ENCODE data around the gene HOXD11. TPM values are rescaled to one million over a fixed set of nuclear protein-coding genes. Genes with fewer than 3 reads are reported as not detected.

Gene HOXD11
- total RNA-seq, 2 experiments from 2014 or later: not detected

GRCh38 chr2:176124947-176125771 is 18.1 kb downstream of the HOXD11 start:
- peaks cover 65% of the 10 kb centered on the region for H3K27me3 Mint-ChIP-seq
- no peaks in the 10 kb centered on the region for H3K36me3 Mint-ChIP-seq (ENCODE audit: low read depth)
- peaks cover 22% of the 10 kb centered on the region for H3K4me1 Mint-ChIP-seq
- no peak for ATAC-seq
- H3K4me3 Mint-ChIP-seq: no peak overlapping the region
- POLR2A ChIA-PET: no interaction called here
- no peaks in the 10 kb centered on the region for H3K9me3 Mint-ChIP-seq (ENCODE audit: low read depth)
- intact Hi-C loops (cut with DNase I, micrococcal nuclease): loop anchor here (5.0 to 10.0 kb wide), 6 partner anchors 37 to 1790 kb away; partner anchors contain the start of genes EVX2 (in 1 of the 2) and SP9 (in 1 of the 2)
- H3K27ac Mint-ChIP-seq: no peak overlapping the region
- CTCF ChIA-PET: interaction anchor here (1.1 to 4.2 kb wide), 8 partner anchors 9 to 727 kb away, joined by 3 to 68 read pairs (median 14); no protein-coding TSS in a partner anchor
- no peak for DNase-seq

GRCh38 chr2:176125772-176126054 is 18.6 kb downstream of the HOXD11 start:
- intact Hi-C loops (cut with DNase I, micrococcal nuclease): loop anchor here (2.0 to 10.0 kb wide), 7 partner anchors 37 to 1791 kb away; partner anchors contain the start of gene SP9 (in 1 of the 2)
- no peaks in the 10 kb centered on the region for H3K9me3 Mint-ChIP-seq (ENCODE audit: low read depth)
- ChIA-PET POLR2A (no interaction called here), CTCF (interaction anchor here (1.1 to 4.2 kb wide), 8 partner anchors 8 to 727 kb away, joined by 3 to 68 read pairs (median 14); no protein-coding TSS in a partner anchor)
- H3K36me3 Mint-ChIP-seq (ENCODE audit: low read depth): no peaks in the 10 kb centered on the region
- ATAC-seq: no peak
- peaks cover 24% of the 10 kb centered on the region for H3K4me1 Mint-ChIP-seq
- no peak for DNase-seq
- H3K27me3 Mint-ChIP-seq: peaks cover 61% of the 10 kb centered on the region
- H3K27ac Mint-ChIP-seq: no peak overlapping the region
- no peak overlapping the region for H3K4me3 Mint-ChIP-seq

GRCh38 chr2:176126929-176127773 is 20.1 kb downstream of the HOXD11 start:
- CTCF ChIA-PET: interaction anchor here (0.6 to 4.2 kb wide), 54 partner anchors 9 to 1169 kb away, joined by 3 to 68 read pairs (median 4); partner anchors contain the start of gene HOXD4
- no peak overlapping the region for H3K27ac Mint-ChIP-seq
- peak; percentile 81 for DNase-seq

GRCh38 chr2:176127774-176128072 is 20.6 kb downstream of the HOXD11 start:
- H3K9me3 Mint-ChIP-seq (ENCODE audit: low read depth): no peaks in the 10 kb centered on the region
- peaks cover 31% of the 10 kb centered on the region for H3K4me1 Mint-ChIP-seq
- peak overlapping the region; percentile 9 for H3K4me3 Mint-ChIP-seq
- ChIA-PET CTCF (interaction anchor here (0.7 to 4.2 kb wide), 30 partner anchors 8 to 1168 kb away, joined by 3 to 68 read pairs (median 6); no protein-coding TSS in a partner anchor), POLR2A (no interaction called here)
- peaks cover 69% of the 10 kb centered on the region for H3K27me3 Mint-ChIP-seq
- DNase-seq (no peak), ATAC-seq (no peak)
- H3K27ac Mint-ChIP-seq: no peak overlapping the region
- no peaks in the 10 kb centered on the region for H3K36me3 Mint-ChIP-seq (ENCODE audit: low read depth)
- intact Hi-C loops (cut with DNase I, micrococcal nuclease): loop anchor here (1.0 to 10.0 kb wide), 13 partner anchors 35 to 1793 kb away; partner anchors contain the start of gene SP9 (in 1 of the 2)

More at GRCh38 chr2:176126929-176127773, 20.1 kb downstream of the HOXD11 start:
- Mint-ChIP-seq H3K4me3 (no peak overlapping the region), H3K4me1 (peaks cover 31% of the 10 kb centered on the region), H3K9me3 (ENCODE audit: low read depth) (no peaks in the 10 kb centered on the region), H3K36me3 (ENCODE audit: low read depth) (no peaks in the 10 kb centered on the region), H3K27me3 (peaks cover 67% of the 10 kb centered on the region)
- no peak for ATAC-seq
- POLR2A ChIA-PET: no interaction called here
- intact Hi-C loops (cut with DNase I, micrococcal nuclease): loop anchor here (1.0 to 10.0 kb wide), 13 partner anchors 35 to 1792 kb away; partner anchors contain the start of gene SP9 (in 1 of the 2)

GRCh38 chr2:176128172-176128981 is 21.3 kb downstream of the HOXD11 start:
- POLR2A ChIA-PET: no interaction called here
- H3K4me1 Mint-ChIP-seq: peaks cover 31% of the 10 kb centered on the region
- no peaks in the 10 kb centered on the region for H3K36me3 Mint-ChIP-seq (ENCODE audit: low read depth)
- H3K4me3 Mint-ChIP-seq: peak overlapping the region; percentile 9
- no peak overlapping the region for H3K27ac Mint-ChIP-seq
- intact Hi-C loops (cut with DNase I, micrococcal nuclease): loop anchor here (5.0 to 10.0 kb wide), 5 partner anchors 34 to 1794 kb away; partner anchors contain the start of gene SP9 (in 1 of the 2)
- CTCF ChIA-PET: interaction anchor here (0.6 to 4.2 kb wide), 22 partner anchors 12 to 1167 kb away, joined by 3 to 68 read pairs (median 6); no protein-coding TSS in a partner anchor
- DNase-seq (peak; percentile 18), ATAC-seq (no peak)
- peaks cover 74% of the 10 kb centered on the region for H3K27me3 Mint-ChIP-seq
- H3K9me3 Mint-ChIP-seq (ENCODE audit: low read depth): no peaks in the 10 kb centered on the region

DNA sequence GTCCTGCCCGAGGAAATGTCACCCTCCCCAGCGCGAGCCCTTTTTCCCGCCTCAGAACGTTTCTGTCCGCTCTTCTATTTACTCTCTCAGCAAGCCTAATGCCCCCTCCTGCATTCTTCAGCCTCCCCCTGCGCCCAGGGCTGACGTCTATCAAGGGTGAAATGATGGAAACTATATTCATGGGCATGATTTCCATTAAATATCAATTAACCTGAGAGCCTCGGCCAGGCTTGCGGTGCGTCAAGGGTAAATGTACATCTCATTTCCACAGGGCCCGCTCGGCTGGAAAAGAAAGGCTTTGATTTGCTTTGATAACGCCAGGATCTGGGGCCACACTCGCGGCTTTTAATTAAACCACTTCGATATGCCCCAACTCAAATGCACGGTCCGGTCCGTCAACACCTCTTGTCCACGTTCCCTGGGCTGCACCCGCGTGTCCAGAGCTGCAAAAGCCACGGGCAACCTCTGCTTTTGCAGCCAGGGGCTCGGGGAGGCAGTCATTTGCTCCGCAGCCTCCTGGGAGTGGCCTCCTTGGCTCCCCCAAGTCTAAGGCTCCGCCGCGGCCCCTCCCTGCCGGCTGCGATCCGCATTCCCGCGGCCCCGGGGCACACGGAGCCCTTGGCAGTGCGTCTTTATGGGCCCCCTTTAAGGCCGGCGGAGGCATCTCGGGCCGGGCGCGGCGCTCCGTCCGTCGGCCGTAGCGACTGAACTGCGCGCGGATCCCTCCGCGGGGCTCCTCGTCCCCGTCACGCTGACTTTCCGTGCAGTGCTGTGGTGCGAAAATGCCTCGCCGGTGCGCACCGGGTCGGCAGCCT is 22.1 kb downstream of the HOXD11 start, which contains the start of gene HOXD8:
HOXD8 (plus strand) TSS at position 724 of the 815 bp plus-strand sequence. CDS start 662 bp downstream, outside the sequence.
- intact Hi-C loops (cut with DNase I, micrococcal nuclease): loop anchor here (5.0 to 10.0 kb wide), 5 partner anchors 33 to 1794 kb away; partner anchors contain the start of gene SP9 (in 1 of the 2)
- DNase-seq (peak; percentile 52), ATAC-seq (no peak)
- H3K36me3 Mint-ChIP-seq (ENCODE audit: low read depth): no peaks in the 10 kb centered on the region
- H3K4me3 Mint-ChIP-seq: peak within 1 kb of the TSS; percentile 41
- peaks cover 27% of the 10 kb centered on the region for H3K4me1 Mint-ChIP-seq
- no peaks in the 10 kb centered on the region for H3K9me3 Mint-ChIP-seq (ENCODE audit: low read depth)
- peaks cover 75% of the 10 kb centered on the region for H3K27me3 Mint-ChIP-seq
- ChIA-PET POLR2A (no interaction called here), CTCF (interaction anchor here (0.6 to 4.2 kb wide), 6 partner anchors 16 to 1019 kb away, joined by 3 to 68 read pairs (median 5); no protein-coding TSS in a partner anchor)
- no peak within 1 kb of the TSS for H3K27ac Mint-ChIP-seq

- Mint-ChIP-seq H3K27me3 (peaks cover 74% of the 10 kb centered on the region), H3K4me1 (peaks cover 27% of the 10 kb centered on the region), H3K27ac (no peak overlapping the region), H3K4me3 (peak overlapping the region; percentile 41), H3K36me3 (ENCODE audit: low read depth) (no peaks in the 10 kb centered on the region), H3K9me3 (ENCODE audit: low read depth) (no peaks in the 10 kb centered on the region)
- ChIA-PET POLR2A (no interaction called here), CTCF (interaction anchor here (1.3 kb wide), 1 partner anchor 15 kb away, joined by 3 read pairs; no protein-coding TSS in a partner anchor)
- intact Hi-C loops (cut with DNase I, micrococcal nuclease): loop anchor here (2.0 to 10.0 kb wide), 6 partner anchors 33 to 1795 kb away; partner anchors contain the start of gene SP9 (in 1 of the 2)
- DNase-seq (no peak), ATAC-seq (no peak)
Measured at GRCh38 chr2:176129813-176130146, 22.7 kb downstream of the HOXD11 start.

- Mint-ChIP-seq H3K27me3 (peaks cover 76% of the 10 kb centered on the region), H3K9me3 (ENCODE audit: low read depth) (no peaks in the 10 kb centered on the region), H3K4me3 (peak overlapping the region; percentile 41), H3K4me1 (peaks cover 27% of the 10 kb centered on the region), H3K27ac (no peak overlapping the region), H3K36me3 (ENCODE audit: low read depth) (no peaks in the 10 kb centered on the region)
- intact Hi-C loops (cut with DNase I, micrococcal nuclease): loop anchor here in 1 of 2 experiments (2.0 kb wide), 1 partner anchor 140 kb away; no protein-coding TSS in a partner anchor
- ChIA-PET CTCF (interaction anchor here (0.9 to 3.0 kb wide), 5 partner anchors 10 to 508 kb away, joined by 3 to 14 read pairs (median 7); no protein-coding TSS in a partner anchor), POLR2A (no interaction called here)
- DNase-seq (peak; percentile 54), ATAC-seq (peak; percentile 34)
Measured at GRCh38 chr2:176130147-176130956, 23.3 kb downstream of the HOXD11 start.
